ENCODE data around the gene SLC12A8.

The SLC12A8 gene

DNA sequence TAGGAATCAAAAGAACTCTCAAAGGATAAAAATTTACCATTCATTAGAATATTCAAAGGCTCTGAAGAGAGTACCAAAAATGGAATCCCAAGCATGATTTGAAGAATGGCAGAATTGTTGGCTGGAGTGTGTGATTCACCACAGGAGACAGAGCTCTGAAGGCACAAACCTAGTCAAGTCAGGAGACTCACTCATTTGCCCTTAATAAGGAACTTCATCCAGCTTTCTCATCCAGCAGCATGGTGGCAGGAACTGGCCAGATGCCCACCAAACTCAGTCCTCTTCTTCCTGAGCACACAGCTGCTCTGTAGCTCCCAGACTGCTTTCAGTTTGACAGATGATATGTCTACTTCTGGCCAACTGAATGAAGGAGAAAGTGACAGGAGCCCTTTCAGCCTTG lies 140.2 kb downstream of the SLC12A8 start:
- no peak for DNase-seq

DNA sequence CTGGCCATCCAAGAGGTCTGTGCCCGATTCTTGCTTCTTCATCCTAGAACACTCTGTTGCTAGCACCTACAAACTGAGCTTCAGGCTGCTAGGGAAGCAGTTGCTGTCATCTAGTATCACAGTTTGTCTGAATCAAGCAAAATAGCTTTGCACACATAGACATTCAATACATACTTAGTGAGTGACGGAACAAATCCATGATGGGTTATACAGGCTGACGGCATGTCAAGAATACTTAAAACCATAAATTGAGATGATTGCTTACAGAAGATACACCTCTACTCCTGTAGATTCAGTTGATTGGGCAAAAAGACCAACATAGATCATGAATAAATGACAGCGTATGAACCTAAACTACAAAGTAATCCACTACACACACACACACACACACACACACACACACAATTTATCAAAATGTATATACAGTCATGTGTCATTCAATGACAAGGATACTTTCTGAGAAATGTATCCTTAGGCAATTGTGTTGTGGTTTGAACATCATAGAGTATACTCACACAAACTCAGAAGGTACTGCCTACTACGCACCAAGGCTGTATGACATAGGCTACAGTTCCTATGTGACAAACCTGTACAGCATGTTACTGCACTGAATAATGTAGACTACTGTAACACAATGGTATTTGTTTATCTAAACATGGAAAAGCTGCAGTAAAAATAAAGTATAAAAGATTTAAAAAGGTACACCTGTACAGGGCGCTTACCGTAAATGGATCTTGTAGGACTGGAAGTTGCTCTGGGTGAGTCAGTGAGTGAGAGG lies 142.4 kb downstream of the SLC12A8 start:
- DNase-seq: no peak

DNA sequence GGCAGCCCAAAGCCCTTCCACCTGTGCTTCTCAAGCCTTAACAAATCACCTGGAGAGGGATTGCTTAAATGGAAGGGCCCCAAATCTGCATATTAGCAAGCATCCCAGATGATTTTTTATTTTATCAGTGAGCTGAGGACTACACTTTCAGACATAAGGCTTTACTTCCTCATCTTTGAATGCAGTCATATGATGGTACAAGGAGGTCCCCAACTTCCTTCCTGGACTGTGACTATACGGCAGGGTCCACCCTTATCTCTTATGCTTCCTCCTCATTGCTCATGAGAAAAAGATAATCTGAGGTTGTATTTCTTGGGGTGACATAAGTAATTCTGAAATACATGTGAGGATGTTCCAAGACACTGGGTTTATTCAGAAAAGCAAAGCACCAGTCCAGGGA lies 143.1 kb downstream of the SLC12A8 start:
- DNase-seq: no peak

DNA sequence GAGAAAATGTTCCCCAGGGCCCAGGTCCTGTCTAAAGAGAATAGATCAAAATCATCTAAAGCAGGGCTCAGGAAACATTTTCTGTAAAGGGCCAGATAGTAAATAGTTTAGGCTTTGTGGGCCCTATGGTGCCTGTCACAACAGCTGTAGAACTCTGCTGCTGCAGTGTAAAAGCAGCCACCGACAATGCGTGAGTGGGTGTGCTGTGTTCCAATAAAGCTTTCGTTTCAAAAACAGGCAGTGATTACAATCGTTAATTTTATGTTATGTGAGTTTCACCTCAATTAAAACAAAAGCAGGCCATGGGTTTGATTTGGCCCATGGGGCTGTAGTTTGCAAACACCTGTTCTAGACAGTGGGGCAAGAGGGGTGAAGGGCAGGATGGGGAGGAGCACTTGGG lies 144.3 kb downstream of the SLC12A8 start:
- no peak for DNase-seq

DNA sequence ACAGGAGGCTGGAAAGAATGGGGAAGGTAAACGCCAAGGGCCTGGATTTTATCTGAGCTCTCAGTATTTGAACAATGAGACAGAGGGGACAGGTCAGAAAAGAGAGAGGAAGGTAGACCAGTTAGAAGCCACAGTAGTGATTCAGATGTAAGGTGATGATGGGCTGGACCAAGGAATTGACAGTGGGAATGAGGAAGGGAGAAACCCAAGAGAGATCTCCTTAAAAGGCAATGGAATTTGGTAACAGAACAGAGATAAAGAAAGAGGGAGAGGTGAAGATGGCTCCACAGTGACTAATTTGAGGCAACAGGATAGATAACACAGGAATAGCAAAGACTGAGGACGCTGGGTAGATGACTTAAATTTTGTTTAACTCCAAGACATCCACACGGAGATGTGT lies 145.3 kb downstream of the SLC12A8 start:
- DNase-seq: no peak

DNA sequence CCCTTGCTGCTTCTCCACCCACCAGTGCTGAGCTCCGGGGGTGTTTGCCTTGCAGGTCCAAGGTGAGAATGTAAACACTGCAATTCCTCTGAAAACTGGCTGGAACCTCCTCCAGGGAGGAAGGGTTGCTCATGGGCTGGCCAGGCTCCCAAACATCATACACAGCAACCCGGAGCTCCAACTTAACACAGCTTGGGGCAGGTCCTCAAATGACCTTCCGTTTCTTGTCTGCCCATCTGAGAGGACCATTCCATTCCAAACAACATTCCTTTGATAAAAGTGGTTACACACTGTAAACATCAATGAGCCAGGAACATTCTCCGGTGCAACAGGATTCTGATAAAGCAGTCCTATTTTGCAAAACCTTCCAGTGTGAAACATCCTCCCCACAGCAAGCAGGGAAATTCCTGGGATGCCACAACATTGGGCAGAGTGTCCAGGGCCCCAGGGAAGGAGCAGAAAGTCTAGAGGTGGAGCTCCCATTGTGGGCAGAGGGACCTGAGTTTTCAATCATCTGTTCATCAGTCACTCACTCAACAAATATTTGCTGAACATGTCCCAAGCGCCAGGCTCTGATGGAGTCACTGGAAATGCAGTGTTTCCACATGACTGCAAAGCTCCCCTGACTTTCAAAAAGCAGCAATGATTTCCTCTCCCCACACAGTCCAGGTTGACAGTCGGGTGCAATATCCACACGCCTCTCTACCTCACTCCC lies 149.5 kb downstream of the SLC12A8 start:
- DNase-seq: no peak

DNA sequence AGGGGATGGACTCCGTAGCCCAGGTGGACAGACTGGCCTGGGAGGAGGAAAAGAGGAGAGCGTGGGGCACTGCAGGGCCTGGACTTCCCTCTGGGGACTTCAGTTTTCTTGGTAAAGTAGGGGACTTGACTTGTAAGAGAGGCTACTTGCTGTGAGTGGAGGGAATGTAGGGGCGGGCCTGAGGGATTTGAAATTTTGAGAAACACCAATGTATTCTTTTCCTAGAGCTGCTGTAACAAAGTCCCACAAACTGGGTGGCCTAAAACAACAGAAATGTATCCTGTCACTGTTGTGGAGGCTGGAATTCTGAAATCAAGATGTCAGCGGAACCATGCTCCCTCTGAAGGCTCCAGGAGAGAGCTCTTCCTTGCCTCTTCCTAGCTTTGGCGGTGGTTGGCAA lies 150.9 kb downstream of the SLC12A8 start:
- DNase-seq: no peak

DNA sequence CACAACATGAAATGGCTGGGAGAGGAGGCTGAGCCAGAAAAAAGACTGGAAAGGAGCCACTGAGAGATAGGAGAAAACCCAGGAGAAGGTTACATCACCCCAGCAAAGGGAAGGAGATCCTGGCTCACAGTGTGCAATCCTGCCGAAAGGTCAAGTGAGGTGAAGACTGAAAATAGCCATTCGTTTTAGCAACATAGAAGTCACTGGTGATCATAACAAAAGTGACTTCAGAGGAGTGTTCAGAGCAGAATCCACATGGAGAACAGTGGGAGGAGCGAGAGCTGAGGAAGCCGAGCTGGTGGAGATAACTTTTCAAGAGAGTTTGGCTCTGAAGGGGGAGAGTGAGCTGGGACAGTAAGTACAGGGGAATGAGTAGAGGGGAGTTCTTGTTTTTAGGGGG lies 151.4 kb downstream of the SLC12A8 start:
- no peak for DNase-seq

DNA sequence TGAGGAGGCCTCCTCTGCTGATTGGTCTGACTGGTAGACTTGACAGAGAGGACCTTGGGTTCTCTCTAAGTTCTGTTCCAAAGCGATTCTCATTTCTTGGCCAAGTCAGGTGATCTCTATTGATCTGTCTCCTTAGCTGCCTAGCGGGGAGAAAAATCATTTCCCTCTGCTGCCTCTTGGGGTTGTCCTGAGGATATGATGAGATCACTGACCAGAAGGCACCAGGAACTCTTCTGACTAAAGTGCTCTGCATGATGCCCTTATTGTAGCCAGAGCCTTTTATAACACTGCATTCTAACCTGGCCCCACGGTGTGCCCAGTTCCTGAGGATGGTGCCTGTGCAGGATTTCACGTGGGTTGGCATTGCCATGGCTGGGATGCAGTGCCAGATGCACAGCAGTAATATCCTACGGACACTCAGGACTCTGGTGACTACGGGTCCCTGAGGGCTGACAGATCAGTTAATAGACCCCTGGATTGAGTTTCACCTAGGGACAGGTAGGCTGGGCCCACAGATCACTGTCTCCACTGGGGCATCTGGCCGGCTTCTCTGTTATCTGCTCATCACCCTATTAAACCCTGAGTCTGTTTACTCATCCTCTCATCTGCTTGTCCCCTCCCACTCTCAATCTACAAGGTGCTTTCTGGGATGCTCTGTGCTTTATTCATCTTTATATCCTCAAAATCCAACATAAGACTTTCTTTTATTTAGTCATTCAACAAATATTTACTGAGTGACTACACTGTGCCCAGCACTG lies 152.9 kb downstream of the SLC12A8 start:
- DNase-seq: peak; percentile 8 to 41

DNA sequence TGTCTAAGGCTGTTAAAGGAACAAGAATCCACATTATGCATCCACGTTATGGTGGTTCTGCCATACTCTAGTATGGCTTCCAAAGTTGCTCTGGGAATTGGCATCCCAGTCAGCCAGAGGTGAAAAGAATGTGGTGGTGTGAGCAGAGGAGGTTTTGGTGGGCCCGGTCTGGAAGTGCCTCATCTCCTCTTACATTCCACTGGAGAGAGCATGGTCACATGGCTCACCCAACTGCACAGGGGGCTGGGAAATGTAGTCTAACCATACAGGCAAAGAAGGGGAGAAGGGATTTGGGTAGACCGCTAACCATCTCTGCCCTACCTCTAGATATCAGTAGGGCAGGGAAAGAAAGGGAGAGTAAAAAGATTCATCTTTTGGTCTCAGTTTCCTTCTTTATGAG lies 153.6 kb downstream of the SLC12A8 start:
- DNase-seq: no peak

DNA sequence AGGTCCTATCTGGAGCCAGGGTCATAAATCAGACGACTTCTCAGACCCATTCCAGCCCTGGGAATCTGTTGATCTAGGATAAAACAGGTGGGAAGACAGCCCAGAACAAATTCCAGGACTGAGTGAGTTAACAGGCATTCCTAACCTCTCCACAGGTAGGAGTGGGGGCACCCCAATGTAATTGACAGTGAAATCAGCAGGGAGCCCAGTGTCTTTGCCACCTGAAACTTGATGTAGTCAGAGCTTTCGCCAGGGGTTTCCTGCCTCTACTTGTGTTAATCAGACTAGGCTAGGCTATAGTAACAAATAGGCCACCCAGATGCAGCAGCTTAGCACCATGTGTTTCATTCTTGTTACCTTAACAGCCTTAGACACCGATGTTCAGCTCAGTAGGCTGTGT lies 154.0 kb downstream of the SLC12A8 start:
- no peak for DNase-seq

DNA sequence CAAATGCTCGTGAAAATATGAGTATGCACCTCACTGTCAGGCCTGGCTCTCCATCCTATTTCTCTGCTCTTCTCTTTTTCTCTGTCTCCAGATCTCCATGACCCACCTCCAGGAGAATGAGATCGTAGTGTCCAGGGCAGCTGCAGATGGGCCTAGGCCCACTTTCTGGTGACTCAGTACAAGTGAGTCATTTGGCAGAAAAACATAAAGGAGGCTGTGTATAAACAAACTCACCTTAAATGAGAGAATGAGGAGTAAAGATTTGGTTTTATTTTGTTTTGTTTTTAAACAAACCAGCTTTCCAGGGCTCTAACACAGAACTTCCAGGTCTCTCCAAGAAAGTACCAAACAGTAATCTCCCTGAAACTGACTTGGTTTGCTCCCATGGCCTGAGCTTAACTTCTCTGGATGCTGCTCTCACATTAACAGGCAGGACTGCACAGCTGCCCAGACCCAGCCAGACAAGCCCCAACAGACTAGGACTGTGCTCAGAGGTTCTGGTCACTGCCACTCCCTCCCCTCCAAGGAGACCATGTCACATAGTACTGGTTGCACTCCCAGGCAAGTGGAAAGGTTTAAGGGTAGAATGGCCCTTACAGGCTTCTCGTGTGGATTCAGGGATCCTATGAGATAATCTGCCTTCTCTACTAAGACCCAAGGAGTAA lies 155.2 kb downstream of the SLC12A8 start:
- no peak for DNase-seq

DNA sequence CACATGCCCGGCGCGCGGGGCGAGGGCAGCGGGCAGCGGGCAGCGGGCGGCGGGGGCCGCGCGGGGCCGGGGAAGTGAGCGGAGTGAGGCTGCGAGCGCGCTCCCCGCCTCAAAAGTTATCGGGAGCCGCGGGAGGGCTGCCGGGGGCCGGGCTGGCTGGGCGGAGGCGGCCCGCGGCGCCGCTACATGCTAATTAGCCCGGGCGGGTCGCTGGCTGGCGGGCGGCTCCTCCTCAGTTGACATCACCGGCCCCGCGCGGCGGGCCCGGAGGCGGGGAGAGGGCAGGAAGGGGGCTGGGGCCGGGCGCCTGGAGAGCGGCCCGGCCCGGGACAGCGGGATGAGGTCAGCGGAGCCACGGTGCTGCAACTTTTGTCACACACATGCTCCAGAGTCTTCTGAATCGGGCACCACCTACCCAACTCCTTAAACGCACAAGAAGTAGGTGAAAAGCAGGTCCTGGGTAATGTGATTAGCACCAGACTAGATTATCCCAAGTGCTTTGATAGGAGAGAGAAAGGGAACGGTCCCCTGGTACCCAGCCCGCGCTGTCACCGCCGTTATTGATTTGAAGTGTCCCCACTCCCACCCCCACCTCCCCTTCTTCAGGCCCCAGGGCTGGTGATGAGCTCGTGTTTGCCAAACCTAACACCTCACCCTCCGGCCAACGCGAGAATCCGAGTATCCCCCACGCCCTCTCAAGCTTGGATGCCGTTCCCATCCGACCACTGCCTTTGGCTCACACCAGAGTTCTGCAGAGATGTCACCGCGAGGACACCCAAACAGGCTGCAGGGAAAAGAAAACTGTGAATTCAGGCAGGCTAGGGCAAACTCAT lies 156.4 kb downstream of the SLC12A8 start, which contains the start of gene HEG1:
Gene HEG1, minus strand, starts transcription at position 85 of the 833 bp plus-strand sequence. CDS start 107 bp downstream, outside the sequence.
- DNase-seq: peak in 1 of 2 experiments; percentile 72

DNA sequence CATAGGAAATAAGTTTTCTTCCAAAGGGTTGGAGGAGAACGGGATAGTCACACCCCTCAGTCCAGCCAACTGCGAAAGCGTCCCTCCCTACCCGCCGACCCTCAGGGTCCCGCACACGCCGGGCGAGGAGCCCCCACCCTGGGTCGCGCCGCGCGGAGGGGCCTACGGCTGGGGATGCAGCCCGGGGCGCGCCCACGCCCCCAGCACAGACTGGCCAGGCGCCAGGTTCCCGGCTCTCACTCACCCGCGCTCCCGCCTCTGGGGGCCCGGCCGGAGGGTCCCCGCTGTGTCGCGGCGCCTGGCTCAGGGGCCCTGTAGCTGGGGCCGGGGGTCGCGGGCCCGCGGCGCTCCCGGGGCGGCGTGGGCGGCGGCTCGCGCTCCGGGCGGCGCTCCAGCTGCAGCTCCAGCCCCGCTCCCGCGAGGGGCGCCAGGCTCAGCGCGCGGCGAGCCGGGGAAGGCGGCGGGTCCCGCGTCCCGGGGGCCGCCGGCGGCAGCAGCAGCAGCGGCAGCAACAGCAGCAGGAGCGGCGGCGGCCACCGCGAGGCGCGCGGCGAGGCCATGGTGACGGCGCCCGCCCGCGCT lies 157.1 kb downstream of the SLC12A8 start:
- peak in 1 of 2 experiments; percentile 71 for DNase-seq

DNA sequence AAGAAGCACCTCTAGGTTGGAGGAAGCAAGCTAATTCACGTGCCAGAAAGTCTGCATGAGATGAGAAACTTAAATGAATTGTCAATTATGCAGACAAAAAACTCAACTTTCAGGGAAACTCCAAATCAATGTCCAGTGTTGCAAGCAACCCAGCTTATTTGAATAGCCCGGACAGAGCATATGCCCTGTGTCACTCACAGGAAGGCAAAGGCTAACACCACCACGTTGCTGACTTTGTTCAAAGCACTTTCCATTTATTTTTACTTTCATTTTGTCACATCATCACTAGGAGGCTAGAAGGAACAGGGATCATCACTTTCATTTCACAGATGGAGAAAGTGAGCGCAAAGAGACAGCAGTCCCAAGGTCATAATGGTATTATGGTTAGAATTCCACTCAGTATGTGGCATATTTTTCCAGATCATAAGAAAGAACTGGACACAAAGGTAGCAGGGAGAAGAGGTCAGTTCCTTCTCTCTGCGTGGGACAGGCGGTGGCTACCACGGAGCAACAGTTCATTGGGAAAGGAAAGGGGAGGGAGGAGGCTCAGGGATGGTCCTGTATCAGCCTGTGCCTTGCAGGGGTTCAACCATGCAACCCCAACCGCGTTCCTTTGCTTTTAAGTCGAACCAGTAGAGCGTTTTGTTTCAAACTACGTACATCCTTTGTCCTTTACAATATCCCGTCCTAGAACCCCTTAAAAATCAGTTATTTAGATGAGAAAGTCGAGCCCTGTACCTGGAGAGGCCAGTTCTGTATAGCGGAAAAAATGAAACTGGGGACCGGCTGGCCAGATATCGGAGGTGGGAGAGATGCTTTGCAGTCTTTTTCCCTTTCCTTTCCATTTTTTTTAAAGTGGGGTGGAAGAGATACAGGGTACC lies 157.9 kb downstream of the SLC12A8 start:
- peak; percentile 33 to 39 for DNase-seq

DNA sequence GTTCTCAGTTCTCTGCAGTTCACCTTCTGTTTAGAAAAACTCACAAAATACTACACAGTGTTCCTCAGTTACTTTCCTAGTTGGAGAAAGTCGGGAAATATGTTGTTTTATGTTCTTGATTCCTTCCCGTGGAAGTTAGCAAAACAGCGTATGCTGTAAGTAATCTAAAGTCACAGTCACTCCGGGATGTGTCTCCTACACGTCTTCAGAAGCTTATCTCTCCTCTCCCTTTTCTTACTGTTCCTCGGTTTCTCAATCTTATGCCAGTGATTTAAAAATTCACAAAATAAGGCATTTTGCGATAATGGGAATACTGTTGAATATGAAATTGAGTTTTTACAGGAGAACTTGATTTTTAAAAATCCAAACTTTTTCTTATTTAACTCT lies 158.5 kb downstream of the SLC12A8 start:
- DNase-seq: no peak

DNA sequence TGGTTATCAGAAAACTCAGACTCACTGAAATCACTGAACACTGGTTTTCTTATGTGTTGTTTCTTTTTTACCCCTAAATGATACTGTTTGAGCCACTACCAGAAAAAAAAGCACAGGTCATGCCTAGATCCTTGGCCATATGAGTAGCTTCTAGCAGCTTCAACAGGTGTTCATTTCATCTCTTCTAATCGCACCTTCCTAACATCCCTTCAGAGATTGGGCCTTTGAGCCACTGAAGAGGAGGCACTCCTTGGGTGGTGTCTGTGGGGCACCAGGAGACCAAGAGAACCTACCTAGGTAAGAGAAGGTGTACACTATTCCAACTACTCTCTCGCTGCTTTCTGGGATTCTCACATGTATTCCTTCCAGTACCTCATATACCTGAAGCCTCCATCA lies 159.2 kb downstream of the SLC12A8 start:
- no peak for DNase-seq

DNA sequence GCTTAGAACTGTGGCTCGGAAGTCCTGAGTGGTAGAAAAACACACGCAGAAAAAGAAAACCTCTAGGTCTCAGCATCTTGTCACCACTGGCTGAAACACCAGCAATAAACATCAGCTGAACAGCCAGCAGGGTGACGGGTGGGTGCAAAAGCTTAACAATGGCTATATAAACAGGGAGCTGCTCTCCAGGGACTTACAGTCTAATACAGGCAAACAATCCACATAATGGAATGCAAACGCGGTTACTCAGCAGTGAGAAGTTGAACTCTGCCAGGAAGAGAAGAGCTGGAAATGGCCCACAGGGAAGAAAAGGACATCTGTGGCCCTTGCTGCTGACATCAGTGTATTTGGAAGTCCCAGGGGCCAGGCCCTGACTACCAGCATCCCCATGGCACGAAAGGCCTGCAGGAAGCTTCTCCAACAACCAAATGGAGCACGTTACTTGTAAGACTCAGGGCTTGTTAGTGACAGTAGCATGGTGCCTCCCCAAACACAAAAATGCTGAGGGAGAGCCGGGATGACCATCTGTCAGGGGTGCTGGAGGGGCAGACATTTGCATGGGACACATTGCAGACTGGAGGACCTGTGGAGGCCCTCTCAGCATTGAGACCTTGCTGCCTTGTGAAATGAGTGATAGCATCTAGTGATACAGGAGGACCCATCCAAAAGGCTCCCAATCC lies 159.8 kb downstream of the SLC12A8 start:
- peak; percentile 91 to 95 for DNase-seq

DNA sequence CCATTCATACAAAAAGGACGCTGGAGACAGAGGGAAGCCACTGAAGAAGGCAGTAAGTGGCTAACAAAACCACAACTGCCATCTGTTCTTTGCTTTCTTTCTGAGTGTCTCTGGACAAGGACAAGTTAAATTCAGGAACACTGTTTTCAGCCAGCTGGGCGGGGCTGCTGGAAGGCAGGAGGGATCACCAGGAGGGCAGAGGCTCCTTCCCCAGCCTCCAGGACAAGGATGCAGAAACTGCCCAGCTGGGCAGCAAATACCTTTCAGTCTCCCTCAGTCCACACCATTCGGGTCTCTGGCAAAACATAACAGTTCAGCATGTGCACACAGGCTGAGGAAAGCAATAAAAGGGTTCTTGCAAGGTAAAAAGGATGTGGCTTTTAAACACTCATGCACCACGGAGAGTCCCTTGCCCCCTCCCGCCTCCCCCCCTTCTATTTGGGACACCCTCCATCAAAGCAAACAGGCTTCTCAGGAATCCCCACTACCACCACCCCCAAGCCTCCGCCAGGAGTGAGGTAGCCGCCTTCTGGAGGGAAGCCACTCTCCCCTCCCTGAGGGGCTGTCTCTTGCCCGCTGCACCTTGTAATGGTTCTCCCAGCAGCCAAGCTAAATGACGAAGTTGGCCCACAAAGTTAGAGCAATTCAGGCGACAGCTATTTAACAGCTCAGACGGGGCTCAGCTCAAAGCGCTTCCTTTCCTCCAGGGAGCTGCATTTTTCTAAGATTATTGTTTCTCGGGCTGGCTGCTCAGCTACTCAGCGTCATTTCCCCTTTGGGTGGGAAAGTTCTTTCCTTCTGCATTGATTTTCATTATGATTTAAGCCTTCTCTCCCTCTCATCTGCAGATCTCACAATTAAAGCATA lies 160.6 kb downstream of the SLC12A8 start:
- DNase-seq: peak in 1 of 2 experiments; percentile 29

Data from NCI-H526 (cell line).